ENCODE results near the gene TCP11L1.
"Not testable (repeated sequence)": the region's sequence is repeated elsewhere in the genome, so short reads cannot be mapped to it uniquely, and the experiment has no call there.

Gene TCP11L1

GRCh38 chr11:33116535-33116934, 77.2 kb downstream of the TCP11L1 start:
- Histone ChIP-seq H3K4me3 (ENCODE audit: low read depth, low read length) (no peak overlapping the region), H2AFZ (no peak overlapping the region), H3K79me2 (no peaks in the 10 kb centered on the region), H3K4me2 (ENCODE audit: low read length) (no peak overlapping the region), H3K9ac (no peak overlapping the region), H3K27me3 (ENCODE audit: control insufficient read depth, insufficient read depth, low read length) (no peaks in the 10 kb centered on the region), H3K36me3 (ENCODE audit: control insufficient read depth, insufficient read depth, low read length) (no peaks in the 10 kb centered on the region), H3K4me1 (no peaks in the 10 kb centered on the region), H3K9me3 (ENCODE audit: control insufficient read depth, low read length) (no peaks in the 10 kb centered on the region), H3K27ac (no peak overlapping the region)
- no peak for TF ChIP-seq CTCF (IDR thresholded peaks at IDR 0.05)

GRCh38 chr11:33122696-33123095, 83.3 kb downstream of the TCP11L1 start:
- H3K27me3 ChIP-seq (ENCODE audit: control insufficient read depth, insufficient read depth, low read length); H3K4me2 ChIP-seq (ENCODE audit: low read length); H3K9me3 ChIP-seq (ENCODE audit: control insufficient read depth, low read length); H3K27ac ChIP-seq; H3K9ac ChIP-seq; H3K4me3 ChIP-seq (ENCODE audit: low read depth, low read length); H3K79me2 ChIP-seq; H3K4me1 ChIP-seq; H3K36me3 ChIP-seq (ENCODE audit: control insufficient read depth, insufficient read depth, low read length); H2AFZ ChIP-seq: not testable (repeated sequence)

All from parathyroid adenoma (tissue), 2 donors.